NCI-H146 treated with DMSO at 0.1 percent for 48 hours (cell line): Measurements from ENCODE around the gene HLA-C.
"Not testable (repeated sequence)": the region's sequence is repeated elsewhere in the genome, so short reads cannot be mapped to it uniquely, and the experiment has no call there.

Experiments
- DNase-seq: peaks from one replicate; lab custom pipeline; 2025; ENCODE audit not compliant: unreplicated experiment; lab: John Stamatoyannopoulos, UW

Gene HLA-C

DNA sequence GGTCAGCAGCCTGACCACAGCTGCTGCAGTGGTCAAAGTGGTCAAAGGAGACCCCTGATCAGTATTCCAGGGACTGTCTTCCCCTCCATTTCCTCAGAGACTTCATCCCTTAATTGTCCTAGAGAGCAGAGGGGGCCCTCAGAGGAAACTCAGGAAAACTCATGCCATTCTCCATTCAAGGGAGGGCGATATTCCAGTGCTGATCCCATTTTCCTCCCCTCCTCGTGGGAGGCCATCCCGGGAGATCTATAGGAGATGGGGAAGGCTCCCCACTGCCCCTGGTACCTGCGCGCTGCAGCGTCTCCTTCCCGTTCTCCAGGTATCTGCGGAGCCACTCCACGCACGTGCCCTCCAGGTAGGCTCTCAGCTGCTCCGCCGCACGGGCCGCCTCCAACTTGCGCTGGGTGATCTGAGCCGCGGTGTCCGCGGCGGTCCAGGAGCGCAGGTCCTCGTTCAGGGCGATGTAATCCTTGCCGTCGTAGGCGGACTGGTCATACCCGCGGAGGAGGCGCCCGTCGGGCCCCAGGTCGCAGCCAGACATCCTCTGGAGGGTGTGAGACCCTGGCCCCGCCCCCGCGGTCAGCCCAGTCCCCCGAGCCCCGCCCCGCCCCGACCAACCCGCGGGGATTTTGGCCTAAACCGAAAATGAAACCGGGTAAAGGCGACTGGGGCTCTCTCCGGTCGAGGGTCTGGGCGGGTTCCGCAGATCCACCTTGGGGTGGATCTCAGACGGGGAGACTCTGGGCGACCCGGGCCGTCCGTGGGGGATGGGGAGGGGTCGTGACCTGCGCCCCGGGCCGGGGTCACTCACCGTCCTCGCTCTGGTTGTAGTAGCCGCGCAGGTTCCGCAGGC lies 878 bp downstream of the HLA-C start:
- peak; percentile 4 for DNase-seq

DNA sequence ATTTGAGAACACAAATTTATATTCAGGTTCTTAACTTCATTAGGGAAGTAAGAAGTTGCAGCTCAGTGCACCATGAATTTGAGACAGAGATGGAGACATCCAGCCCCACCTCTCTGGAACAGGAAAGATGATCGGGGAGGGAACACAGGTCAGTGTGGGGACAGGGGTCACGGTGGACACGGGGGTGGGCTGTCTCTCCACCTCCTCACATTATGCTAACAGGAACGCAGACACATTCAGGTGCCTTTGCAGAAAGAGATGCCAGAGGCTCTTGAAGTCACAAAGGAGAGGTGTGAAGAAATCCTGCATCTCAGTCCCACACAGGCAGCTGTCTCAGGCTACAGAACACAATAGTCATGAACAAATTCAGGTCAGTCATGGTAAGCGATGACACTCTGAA lies 3.1 kb downstream of the HLA-C start:
- no peak for DNase-seq

DNA sequence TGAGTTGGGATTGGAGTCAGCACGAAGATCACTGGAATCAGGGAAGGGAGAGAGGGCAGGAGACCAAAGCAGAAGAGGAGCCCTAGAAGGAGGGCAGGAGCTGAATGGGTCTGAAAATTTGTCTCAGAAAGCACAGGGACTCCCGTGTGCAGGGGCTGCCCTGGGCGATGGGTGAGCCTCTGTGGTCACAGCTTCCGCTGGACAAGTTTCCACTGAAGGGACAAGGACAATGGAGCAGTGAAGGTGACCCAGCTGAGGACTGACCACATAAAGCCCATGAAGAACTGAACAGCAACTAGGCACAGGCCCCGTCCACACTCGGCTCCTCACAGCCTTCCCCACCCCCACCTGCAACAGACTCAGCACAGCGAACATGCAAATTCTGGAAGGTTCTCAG lies 3.5 kb downstream of the HLA-C start:
- DNase-seq: no peak

DNA sequence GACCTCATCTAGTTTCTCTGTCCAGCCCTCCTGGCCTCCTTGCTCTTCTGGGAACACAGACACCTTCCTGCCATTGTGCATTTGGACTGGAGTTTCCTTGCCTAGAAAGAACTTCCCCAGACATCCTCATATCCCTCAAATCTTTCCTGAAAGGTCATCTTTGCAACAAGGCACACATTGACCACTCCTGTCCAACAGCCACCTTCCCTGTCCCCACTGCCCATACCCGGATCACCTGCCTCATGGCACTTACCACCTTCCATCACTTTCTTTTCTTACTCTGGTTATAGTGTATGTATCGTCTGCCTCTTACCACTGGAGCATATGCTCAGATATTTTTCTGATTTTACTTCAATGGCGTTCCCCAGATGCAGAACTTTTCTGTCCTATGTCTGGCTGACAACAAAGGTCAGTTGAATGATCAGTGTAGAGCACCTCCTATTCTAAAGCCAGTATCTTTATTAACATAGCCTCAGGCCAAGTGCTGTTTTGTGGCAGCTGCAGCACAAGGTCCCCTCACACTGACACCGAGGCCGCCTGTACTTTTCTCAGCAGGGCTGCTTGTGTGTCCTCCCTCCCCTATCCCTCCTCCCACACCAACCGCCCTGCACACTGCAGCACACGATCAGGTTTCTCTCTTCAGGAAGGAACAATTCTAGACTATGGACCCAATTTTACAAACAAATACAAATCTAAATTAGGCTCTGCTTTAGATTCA lies 4.1 kb downstream of the HLA-C start:
- DNase-seq: peak; percentile 80

DNA sequence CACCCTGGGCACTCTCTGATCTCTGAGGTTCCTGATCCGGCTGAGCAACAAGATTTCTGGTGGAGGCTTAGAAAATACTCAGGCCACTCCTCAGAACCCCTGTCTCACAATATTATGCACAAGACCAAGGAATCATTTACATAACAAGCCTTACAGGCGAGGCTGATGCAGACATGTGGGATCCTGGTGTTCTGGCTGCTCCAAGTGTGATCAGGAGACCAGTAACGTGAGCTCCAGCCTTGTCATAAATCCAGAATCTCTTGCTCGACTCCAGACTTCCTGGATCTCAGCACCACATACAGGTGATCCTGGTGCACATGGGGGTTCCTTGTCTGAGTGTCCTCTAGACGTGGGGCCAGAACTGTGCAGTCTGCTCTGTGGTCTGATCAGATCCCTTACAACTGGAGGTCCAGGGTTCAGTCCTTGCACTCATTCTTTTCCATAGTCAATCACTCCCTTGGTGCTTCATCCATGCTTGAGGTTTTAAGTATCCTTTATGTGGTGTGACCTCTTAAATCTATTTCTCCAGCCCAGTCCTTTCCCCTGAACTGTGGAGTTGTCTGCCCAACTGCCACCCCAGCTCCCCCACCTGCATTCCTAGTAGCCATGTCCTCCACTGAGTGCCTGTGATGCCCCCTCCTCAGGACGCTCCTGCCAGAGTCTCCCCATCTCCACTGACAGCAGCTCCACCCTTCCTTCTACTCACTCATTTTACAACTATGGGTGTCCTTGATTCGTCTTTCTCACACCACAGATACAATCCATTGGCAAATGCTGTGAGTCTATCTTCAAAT lies 5.1 kb downstream of the HLA-C start:
- DNase-seq: no peak

DNA sequence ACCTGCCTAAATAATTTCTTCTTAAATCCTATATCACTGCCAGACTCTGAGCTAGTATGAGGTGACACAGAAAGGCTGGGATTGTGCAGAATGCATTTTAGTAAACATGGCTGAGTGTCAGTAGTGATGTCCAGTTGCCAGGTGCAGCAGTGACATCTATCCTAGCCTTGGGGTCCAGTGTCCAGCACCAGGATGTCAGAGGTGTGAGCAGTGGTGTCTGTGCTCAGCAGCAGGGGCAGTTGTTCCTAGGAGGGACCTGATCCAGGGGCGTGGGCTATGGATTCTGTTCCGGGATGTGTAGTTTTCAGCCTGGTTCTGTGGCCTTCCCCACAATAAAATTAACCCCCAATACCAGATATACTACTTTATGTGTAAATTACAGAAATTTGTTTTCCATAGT lies 6.0 kb downstream of the HLA-C start:
- no peak for DNase-seq

DNA sequence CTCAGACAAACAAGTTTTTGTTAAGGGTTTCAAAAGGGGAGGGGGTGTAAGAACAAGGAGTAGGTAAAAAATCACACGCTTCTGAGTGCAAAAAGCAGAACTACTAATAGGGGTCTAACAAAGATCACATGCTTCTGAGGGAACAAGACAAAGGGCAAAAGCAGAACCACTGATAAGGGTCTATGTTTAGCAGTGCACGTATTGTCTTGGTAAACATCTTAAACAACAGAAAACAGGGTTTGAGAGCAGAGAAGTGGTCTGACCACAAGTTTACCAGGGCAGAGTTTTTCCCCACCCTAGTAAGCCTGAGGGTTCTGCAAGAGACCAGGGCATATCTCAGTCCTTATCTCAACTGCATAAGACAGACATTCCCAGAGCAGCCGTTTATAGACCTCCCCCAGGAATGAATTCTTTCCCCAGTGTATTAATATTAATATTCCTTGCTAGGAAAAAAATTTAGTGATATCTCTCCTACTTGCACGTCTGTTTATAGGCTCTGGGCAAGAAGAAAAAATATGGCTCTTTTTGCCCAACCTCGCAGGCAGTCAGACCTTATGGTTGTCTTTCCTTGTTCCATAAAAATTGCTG lies 8.5 kb downstream of the HLA-C start:
- DNase-seq: not testable (repeated sequence)

DNA sequence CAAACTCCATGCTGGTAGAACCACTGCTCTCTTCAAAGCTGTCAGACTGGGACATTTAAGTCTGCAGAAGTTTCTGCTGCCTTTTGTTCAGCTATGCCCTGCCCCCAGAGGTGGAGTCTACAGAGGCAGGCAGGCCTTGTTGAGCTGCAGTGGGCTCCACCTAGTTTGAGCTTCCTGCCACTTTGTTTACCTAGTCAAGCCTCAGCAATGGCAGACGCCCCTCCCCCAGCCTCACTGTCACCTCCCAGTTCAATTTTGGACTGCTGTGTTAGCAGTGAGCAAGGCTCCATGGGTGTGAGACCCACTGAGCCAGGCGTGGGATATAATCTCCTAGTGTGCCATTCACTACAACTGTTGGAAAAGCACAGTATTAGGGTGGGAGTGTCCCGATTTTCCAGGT lies 11.9 kb downstream of the HLA-C start:
- DNase-seq: not testable (repeated sequence)

DNA sequence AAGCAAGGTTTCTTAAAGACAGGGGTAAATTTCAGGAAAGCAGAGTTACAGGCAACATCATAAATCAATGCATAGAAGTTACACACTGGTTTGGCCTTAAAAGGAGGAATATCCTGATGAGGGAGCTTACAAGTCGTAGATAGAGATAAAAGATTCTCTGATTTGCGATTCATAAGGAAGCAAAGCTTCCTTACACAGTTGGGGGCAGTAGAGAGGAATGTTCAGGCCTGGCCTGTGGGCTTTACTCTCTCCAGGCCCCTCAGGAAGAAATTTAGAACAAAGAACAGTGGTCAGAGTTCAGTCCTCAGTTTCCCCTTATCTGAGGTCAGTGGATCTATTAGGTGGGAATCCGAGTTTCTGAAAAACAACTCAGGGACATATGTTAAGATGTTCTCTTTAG lies 19.3 kb downstream of the HLA-C start:
- DNase-seq: no peak

DNA sequence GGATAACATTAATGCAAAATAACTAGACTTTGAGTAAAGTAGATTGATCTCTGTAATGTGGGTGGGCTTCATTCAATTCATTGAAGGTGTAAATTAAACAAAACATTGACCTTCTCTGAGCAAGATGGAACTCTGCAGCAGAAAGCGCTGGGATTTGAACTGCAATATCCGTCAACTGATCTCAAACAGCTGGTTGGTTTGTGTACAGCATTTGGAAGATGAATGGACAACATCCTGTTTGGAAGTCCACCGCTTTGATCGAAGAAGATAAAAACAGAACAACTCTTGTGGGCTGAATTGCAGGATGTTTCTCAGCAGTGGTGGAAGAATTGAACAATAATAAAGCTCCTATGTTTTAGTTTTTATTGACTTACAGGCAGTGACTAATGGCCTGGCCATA lies 20.6 kb downstream of the HLA-C start:
- DNase-seq: no peak

DNA sequence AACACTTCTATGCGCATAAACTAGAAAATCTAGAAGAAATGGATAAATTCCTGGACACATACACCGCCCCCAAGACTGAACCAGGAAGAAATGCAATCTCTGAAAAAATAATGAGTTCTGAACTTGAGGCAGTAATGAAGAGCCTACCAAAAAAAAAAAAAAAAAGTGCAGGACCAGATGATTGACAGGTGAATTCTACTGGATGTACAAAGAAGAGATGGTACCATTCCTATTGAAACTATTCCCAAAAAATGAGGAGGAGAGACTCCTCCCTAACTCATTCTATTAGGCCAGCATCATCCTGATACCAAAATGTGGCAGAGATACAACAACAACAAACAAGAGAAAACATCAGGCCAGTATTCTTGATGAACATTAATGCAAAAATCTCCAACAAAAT lies 22.7 kb downstream of the HLA-C start:
- DNase-seq: no peak

DNA sequence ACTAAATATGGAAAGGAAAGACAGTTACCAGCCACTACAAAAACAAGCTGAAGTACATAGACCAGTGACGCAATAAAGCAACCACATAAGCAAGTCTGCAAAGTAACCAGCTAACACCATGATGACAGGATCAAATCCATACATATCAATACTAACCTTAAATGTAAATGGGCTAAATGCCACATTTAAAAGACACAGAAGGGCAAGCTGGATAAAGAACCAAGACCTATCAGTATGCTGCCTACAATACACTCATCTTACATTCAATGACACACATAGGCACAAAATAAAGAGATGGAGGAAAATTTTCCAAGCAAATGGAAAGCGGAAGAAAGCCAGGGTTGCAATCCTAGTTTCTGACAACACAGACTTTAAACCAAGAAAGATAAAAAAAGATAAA lies 24.1 kb downstream of the HLA-C start:
- no peak for DNase-seq

DNA sequence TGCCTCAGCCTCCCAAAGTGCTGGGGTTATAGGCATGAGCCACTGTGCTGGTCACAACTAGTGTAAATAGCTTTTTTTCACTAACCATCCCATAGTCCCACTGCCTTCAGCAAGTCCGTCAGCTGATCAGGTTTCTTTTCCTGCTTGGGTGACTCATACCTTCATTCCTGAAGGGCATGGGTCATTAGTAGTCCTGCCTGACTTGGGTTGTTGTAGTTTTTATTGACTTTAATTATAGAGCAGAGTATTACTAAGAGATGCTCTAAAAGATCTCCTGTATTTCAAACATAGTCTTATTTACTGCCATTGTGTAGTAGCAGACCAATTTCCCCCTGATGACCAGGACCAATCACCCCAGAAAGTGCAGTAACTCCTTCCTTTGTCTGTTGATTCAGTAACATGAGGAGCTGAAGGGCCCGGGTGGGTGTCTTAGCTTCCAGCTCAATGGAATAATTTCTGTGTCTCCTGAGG lies 25.8 kb downstream of the HLA-C start:
- no peak for DNase-seq

DNA sequence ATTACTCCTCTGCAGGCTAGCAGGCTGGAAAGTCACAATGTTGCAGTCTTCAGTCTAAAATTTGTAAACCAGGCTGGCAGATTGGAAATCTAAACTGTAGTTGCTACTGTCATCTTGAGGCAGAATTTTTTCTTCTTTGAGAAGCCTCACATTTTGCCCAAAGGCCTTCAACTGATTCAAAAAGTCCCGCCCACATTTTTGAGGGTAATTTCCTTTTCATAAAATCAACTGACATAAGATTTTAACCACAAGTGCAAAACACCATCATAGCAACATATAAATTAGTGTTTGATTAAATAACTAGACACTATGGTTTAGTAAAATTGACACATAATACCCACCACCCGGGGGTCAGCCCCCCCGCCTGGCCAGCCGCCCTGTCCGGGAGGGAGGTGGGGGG lies 28.4 kb downstream of the HLA-C start:
- DNase-seq: no peak

DNA sequence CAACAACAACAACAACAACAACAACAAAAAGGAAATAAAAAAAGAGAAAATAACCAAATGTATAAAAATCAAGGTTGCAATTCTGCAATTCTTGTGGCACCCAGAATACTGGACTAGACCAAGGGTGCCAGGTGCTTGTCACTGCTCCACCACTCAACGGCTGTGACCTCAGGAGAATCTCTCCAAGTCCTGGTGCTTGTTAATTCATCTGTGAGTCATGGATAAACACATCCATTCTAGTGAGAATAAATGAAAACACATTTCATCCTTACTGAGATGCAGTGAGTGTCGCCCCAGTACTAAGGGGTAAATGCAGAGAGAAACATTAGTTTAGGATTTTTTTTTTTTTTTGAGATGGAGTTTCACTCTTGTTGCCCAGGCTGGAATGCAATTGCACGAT lies 32.0 kb downstream of the HLA-C start:
- DNase-seq: no peak

DNA sequence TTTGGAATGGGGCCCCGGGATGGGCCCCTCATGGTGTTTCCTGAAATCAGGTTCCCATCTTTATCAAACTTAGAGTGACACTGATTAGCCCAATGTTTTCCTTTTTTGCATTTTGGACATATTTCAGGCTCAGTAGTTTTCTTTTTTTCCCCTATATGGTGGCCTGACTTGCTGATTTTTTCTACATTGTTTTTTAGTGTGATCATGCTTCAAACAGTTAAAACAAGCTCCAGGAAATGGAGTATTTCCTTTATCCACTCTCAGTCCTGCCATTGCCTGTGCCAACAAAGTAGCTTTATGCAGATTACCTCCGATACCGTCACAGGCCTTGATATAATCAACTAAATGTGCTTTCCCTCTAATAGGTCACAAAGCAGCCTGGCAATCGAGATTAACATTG lies 37.8 kb downstream of the HLA-C start:
- not testable (repeated sequence) for DNase-seq

DNA sequence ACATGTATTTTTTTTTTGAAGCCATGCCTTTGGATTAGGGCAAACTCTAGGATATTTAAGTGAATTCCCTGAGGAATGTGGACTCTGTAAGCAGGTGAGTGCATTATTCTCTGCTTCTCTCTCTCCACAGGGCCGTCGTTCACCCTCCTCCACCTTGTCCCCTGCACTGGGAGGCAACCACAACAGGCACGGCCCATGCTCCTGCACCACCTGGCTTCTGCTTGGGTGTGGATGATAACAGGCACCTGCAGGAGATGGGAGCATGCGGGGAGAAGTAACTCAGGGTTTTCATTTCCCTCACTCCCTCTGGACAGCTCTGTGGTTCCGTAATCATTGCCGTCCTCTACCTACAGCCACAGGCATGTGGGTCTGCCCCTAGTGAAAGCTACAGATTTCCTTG lies 43.4 kb downstream of the HLA-C start:
- peak; percentile 28 for DNase-seq

DNA sequence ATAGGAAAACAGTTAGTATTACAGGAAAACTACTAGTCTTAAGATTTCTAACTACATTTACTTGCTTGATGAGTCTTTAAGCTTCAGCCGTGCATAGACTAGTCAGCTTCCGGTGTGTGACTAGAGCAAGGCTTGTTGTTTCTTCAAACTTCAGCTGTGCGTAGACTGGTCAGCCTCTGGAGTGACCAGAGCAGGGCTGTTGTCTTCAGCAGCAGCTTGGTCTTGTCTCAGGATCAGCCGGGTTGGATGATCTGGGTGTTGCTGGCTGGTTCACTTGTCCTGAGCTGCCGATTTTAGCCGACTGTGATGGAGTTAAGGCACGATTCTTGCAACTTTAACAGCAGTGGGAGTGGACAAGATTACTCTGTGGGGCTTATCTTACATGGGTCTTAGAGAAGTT lies 44.7 kb downstream of the HLA-C start:
- no peak for DNase-seq

DNA sequence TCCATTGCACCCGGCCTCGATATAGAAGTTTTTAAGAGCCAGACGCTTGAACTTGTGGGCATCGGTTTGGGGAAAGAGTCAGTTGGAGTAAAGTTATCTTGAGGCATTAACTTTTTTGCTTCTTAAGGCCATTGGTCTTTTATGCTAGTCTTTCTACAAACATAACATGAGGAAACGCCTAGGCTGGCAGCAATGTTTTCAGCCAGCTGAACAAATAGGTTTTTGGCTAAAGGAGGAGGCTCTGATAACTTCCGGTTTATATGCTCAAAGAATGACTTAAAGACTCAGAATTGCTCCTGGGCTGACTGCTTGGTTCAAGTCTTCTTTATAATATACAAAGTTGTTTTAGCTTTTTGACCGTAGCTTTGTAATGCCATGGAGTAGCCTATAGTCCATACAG lies 46.2 kb downstream of the HLA-C start:
- no peak for DNase-seq

DNA sequence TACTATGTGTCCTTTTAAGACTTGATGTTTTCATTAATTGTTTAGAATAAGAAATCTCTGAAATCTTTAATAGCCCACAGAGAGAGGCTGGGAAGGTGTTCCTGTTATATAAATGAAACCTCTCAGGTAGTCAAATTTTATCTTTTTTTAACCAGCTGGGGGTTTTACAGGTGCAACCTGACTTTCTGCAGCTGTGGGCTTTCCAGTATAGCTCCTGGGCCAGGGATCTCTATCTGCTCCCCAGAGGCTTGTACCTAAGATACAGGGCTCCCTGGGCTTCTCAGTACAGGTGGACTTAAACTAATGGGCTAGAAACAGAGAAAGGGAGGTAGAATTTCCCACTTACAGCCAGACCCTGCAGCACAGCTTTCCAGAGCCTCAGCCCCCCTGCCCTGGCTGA lies 49.4 kb downstream of the HLA-C start:
- no peak for DNase-seq
